Stimulated activated CD4-positive, alpha-beta T cell treated with anti-CD3 and anti-CD28 coated beads, Interleukin-2, amount 100 ng/mL, for 24 hours (primary cell): Measurements from ENCODE around the gene SLC41A1.

ENCODE experiments used
- DNase-seq, 2 donors: peaks; one replicate each; pipeline ENCODE4 v3.0.0-alpha.2; 2020

Gene SLC41A1

GRCh38 chr1:205817988-205818387, 5.0 kb upstream of the SLC41A1 start:
- DNase-seq = no peak

- DNase-seq = no peak
These were observed 4.4 kb upstream of the SLC41A1 start for GRCh38 chr1:205817364-205817763.

- no peak for DNase-seq
These were observed 709 bp upstream of the SLC41A1 start for GRCh38 chr1:205813755-205814058.

- peak; percentile 16 to 27 for DNase-seq
These were observed 624 bp downstream of the SLC41A1 start for GRCh38 chr1:205812271-205812877.

- no peak for DNase-seq
These were observed 1.3 kb downstream of the SLC41A1 start for GRCh38 chr1:205811660-205812059.

GRCh38 chr1:205810448-205811157, 2.4 kb downstream of the SLC41A1 start:
- no peak for DNase-seq

GRCh38 chr1:205809942-205810345, 3.1 kb downstream of the SLC41A1 start:
- no peak for DNase-seq

GRCh38 chr1:205809469-205809868, 3.5 kb downstream of the SLC41A1 start:
- DNase-seq = no peak

GRCh38 chr1:205805082-205805711, 7.8 kb downstream of the SLC41A1 start:
- DNase-seq = peak; percentile 39 to 67

GRCh38 chr1:205804605-205805004, 8.4 kb downstream of the SLC41A1 start:
- no peak for DNase-seq

GRCh38 chr1:205803986-205804385, 9.0 kb downstream of the SLC41A1 start:
- DNase-seq = no peak

GRCh38 chr1:205802060-205802459, 10.9 kb downstream of the SLC41A1 start:
- no peak for DNase-seq

- no peak for DNase-seq
These were observed 11.9 kb downstream of the SLC41A1 start for GRCh38 chr1:205800981-205801703.

- no peak for DNase-seq
These were observed 12.6 kb downstream of the SLC41A1 start for GRCh38 chr1:205800427-205800826.

GRCh38 chr1:205798577-205798976, 14.4 kb downstream of the SLC41A1 start:
- no peak for DNase-seq

GRCh38 chr1:205797168-205797567, 15.8 kb downstream of the SLC41A1 start:
- DNase-seq = no peak

GRCh38 chr1:205794011-205794730, 18.8 kb downstream of the SLC41A1 start:
- DNase-seq = no peak

- DNase-seq = no peak
These were observed 19.9 kb downstream of the SLC41A1 start for GRCh38 chr1:205792961-205793673.

GRCh38 chr1:205792481-205792881, 20.5 kb downstream of the SLC41A1 start:
- DNase-seq = no peak

GRCh38 chr1:205791568-205792180, 21.3 kb downstream of the SLC41A1 start:
- peak; percentile 62 to 67 for DNase-seq

GRCh38 chr1:205787287-205787916, 25.6 kb downstream of the SLC41A1 start:
- no peak for DNase-seq
